MM.1S (cell line): ENCODE data around the gene BROX.

Experiments
- DNase-seq: peaks from one replicate; pipeline ENCODE4 v3.0.0-alpha.2; 2015
- H2AFZ ChIP-seq: fragments of 300-600 bp; sonication (generic); 2 replicates; pipeline ENCODE4 v1.6.0; 2016; ENCODE audit warnings: antibody characterized with exemption, low read length
- H3F3A ChIP-seq: fragments of 300-600 bp; sonication (generic); 2 replicates; pipeline ENCODE4 v1.6.1; 2016; ENCODE audit warnings: mild to moderate bottlenecking, antibody characterized with exemption, low read length, moderate library complexity, mixed read lengths; ENCODE audit not compliant: insufficient read depth
- H3K27ac ChIP-seq: fragments of 300-600 bp; sonication (generic); 2 replicates; pipeline ENCODE4 v1.5.1; 2016; ENCODE audit warnings: mild to moderate bottlenecking, low read length
- H3K27me3 ChIP-seq: fragments of 300-600 bp; sonication (generic); replicated peaks from 2 replicates; pipeline ENCODE4 v1.6.0; 2016; ENCODE audit warnings: low read length; ENCODE audit not compliant: insufficient read depth
- H3K36me3 ChIP-seq: fragments of 300-600 bp; sonication (generic); replicated peaks from 2 replicates; pipeline ENCODE4 v1.6.1; 2016; ENCODE audit warnings: mild to moderate bottlenecking, low read length, mixed read lengths; ENCODE audit not compliant: insufficient read depth
- H3K4me1 ChIP-seq: fragments of 300-600 bp; sonication (generic); 2 replicates; pipeline ENCODE4 v1.6.1; 2016; ENCODE audit warnings: low read length, mixed read lengths
- H3K4me2 ChIP-seq: fragments of 300-600 bp; sonication (generic); 2 replicates; pipeline ENCODE4 v1.6.0; 2016; ENCODE audit warnings: low read depth, low read length
- H3K4me3 ChIP-seq: fragments of 300-600 bp; sonication (generic); 2 replicates; pipeline ENCODE4 v1.5.1; 2016; ENCODE audit warnings: low read length, mixed read lengths
- H3K79me2 ChIP-seq: fragments of 300-600 bp; sonication (generic); 2 replicates; pipeline ENCODE4 v1.6.1; 2016; ENCODE audit warnings: mixed run types, low read length, mixed read lengths
- H3K9ac ChIP-seq: fragments of 300-600 bp; sonication (generic); 2 replicates; pipeline ENCODE4 v1.6.1; 2016; ENCODE audit warnings: low read length, mixed read lengths
- H3K9me2 ChIP-seq: fragments of 300-600 bp; sonication (generic); replicated peaks from 2 replicates; pipeline ENCODE4 v1.6.1; 2016; ENCODE audit warnings: mild to moderate bottlenecking, low read length, mixed read lengths; ENCODE audit not compliant: insufficient read depth
- H3K9me3 ChIP-seq: fragments of 300-600 bp; sonication (generic); replicated peaks from 2 replicates; pipeline ENCODE4 v1.6.1; 2016; ENCODE audit warnings: mild to moderate bottlenecking, low read length, mixed read lengths; ENCODE audit not compliant: insufficient read depth
- H4K20me1 ChIP-seq: fragments of 300-600 bp; sonication (generic); 2 replicates; pipeline ENCODE4 v1.6.1; 2016; ENCODE audit warnings: mild to moderate bottlenecking, low read length, moderate library complexity, mixed read lengths; ENCODE audit not compliant: insufficient read depth
- EZH2 ChIP-seq: fragments of 300-600 bp; sonication (generic); optimal IDR thresholded peaks from 2 replicates; pipeline ENCODE3; 2017; ENCODE audit warnings: low read depth, mild to moderate bottlenecking, antibody characterized with exemption, low read length, mixed read lengths
- EZH2phosphoT487 ChIP-seq: fragments of 300-600 bp; sonication (generic); IDR thresholded peaks from 2 replicates; pipeline ENCODE4 v1.6.1; 2018; ENCODE audit warnings: antibody characterized with exemption, low read length
- TF ChIP-seq, protein P1 (sequence below): fragments of 300-600 bp; sonication (generic); IDR thresholded peaks from 2 replicates; pipeline ENCODE4 v1.5.1; 2016; ENCODE audit warnings: antibody characterized with exemption, low read length, mixed read lengths

The BROX gene

DNA sequence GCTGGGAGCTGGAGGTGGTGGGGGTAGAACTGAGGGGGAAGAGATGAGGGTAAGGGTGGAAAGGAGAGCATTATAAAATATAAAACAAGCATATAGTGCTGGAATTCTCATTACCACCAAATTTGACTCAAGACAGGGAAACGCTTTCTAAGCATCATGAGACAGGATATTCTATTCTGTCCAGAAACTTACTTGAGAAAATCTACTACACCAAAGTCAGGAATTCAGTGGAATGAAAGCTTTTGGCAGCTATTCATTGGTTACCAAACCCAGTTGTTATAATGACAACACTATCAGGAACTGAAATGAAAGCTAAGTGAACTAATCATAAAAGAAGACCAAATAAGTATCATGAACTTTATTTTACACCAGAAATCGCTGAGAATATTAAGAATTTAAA, 14.5 kb upstream of the BROX start:
- no peaks in the 10 kb centered on the region for H3K9me3 ChIP-seq
- TF ChIP-seq EZH2 (no peak), EZH2phosphoT487 (no peak)
- TF ChIP-seq, protein P1, sequence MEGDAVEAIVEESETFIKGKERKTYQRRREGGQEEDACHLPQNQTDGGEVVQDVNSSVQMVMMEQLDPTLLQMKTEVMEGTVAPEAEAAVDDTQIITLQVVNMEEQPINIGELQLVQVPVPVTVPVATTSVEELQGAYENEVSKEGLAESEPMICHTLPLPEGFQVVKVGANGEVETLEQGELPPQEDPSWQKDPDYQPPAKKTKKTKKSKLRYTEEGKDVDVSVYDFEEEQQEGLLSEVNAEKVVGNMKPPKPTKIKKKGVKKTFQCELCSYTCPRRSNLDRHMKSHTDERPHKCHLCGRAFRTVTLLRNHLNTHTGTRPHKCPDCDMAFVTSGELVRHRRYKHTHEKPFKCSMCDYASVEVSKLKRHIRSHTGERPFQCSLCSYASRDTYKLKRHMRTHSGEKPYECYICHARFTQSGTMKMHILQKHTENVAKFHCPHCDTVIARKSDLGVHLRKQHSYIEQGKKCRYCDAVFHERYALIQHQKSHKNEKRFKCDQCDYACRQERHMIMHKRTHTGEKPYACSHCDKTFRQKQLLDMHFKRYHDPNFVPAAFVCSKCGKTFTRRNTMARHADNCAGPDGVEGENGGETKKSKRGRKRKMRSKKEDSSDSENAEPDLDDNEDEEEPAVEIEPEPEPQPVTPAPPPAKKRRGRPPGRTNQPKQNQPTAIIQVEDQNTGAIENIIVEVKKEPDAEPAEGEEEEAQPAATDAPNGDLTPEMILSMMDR, result no peak
- no peak overlapping the region for H3K9ac ChIP-seq
- no peak for DNase-seq
- H3K4me3 ChIP-seq, result no peak overlapping the region
- no peak overlapping the region for H3K4me2 ChIP-seq
- H3K79me2 ChIP-seq, result no peaks in the 10 kb centered on the region
- no peaks in the 10 kb centered on the region for H3K9me2 ChIP-seq
- no peaks in the 10 kb centered on the region for H3K4me1 ChIP-seq
- H3K27me3 ChIP-seq, result no peaks in the 10 kb centered on the region
- no peaks in the 10 kb centered on the region for H3K36me3 ChIP-seq
- H4K20me1 ChIP-seq, result no peaks in the 10 kb centered on the region
- no peak overlapping the region for H3K27ac ChIP-seq
- no peak overlapping the region for H2AFZ ChIP-seq
- H3F3A ChIP-seq, result no peaks in the 10 kb centered on the region

DNA sequence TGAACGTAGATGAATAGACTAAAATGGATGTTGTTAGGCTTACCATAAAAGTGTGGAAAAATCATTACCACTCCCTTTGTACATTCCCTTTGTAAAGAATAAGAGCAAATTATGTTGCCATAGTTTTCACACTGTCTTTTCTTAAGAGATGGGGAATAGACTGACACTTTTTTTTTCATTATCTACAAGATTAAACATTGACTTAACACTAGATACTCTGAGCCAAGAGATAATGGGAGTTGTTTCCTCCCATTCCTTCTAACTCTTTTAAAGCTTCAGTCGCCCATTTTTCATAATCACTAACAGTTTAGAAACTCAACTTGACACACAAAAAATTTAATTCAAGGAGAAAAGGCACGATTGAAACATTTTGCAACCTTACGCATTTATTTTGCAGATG, 10.2 kb upstream of the BROX start:
- Histone ChIP-seq H3F3A (no peaks in the 10 kb centered on the region), H3K4me3 (no peak overlapping the region), H3K4me2 (no peak overlapping the region), H3K4me1 (no peaks in the 10 kb centered on the region), H3K27me3 (no peaks in the 10 kb centered on the region), H3K36me3 (no peaks in the 10 kb centered on the region), H3K27ac (no peak overlapping the region), H3K79me2 (peaks cover 21% of the 10 kb centered on the region), H3K9ac (no peak overlapping the region), H4K20me1 (no peaks in the 10 kb centered on the region), H3K9me3 (no peaks in the 10 kb centered on the region), H2AFZ (no peak overlapping the region), H3K9me2 (no peaks in the 10 kb centered on the region)
- no peak for TF ChIP-seq EZH2
- TF ChIP-seq EZH2phosphoT487, result no peak
- TF ChIP-seq, protein P1, result no peak
- DNase-seq, result no peak

DNA sequence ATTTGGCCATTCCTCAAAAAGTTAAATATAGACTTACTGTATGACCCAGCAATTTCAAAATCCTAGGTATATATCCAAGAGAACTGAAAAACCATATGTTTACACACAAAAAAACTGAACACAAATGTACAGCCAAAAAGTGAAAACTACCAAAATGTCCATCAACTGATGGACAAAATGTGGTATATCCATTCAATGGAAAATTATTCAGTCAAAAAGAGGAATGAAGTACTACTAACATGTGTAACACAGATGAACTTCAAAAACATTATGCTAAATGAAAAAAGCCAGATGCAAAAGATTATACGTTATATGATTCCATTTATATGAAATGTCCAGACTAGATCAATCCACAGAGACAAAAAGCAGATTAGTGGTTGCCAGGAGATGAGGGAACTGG, 8.1 kb upstream of the BROX start:
- Histone ChIP-seq H3K27ac (no peak overlapping the region), H3K9me2 (no peaks in the 10 kb centered on the region), H3K4me3 (no peak overlapping the region), H3F3A (no peaks in the 10 kb centered on the region), H3K27me3 (no peaks in the 10 kb centered on the region), H3K79me2 (peaks cover 37% of the 10 kb centered on the region), H2AFZ (no peak overlapping the region), H3K9me3 (no peaks in the 10 kb centered on the region), H3K4me2 (no peak overlapping the region), H3K9ac (no peak overlapping the region), H3K36me3 (no peaks in the 10 kb centered on the region), H4K20me1 (no peaks in the 10 kb centered on the region), H3K4me1 (no peaks in the 10 kb centered on the region)
- TF ChIP-seq EZH2 (no peak), EZH2phosphoT487 (no peak)
- TF ChIP-seq, protein P1, result no peak
- DNase-seq, result no peak
